ENCODE measurements around the gene ZBTB2. TPM values are rescaled to one million over a fixed set of nuclear protein-coding genes. Genes with fewer than 3 reads are reported as not detected.
A peak's percentile ranks its signal among the peaks of the same experiment; 100 is the strongest.

Gene ZBTB2
- total RNA-seq, 2 experiments from 2014 or later: 25.9 to 33.1 TPM

- no peak overlapping the region for H3K4me3 Mint-ChIP-seq
- peaks cover 3% of the 10 kb centered on the region for H3K4me1 Mint-ChIP-seq
- no peaks in the 10 kb centered on the region for H3K9me3 Mint-ChIP-seq (ENCODE audit: low read depth)
- H3K27ac Mint-ChIP-seq: no peak overlapping the region
- DNase-seq (no peak), ATAC-seq (no peak)
- H3K36me3 Mint-ChIP-seq: no peaks in the 10 kb centered on the region
- CTCF ChIA-PET: interaction anchor here (1.2 to 8.4 kb wide), 9 partner anchors 11 to 521 kb away, joined by 3 to 70 read pairs (median 6); no protein-coding TSS in a partner anchor
- H3K27me3 Mint-ChIP-seq: peaks cover 25% of the 10 kb centered on the region
These were observed 55.4 kb downstream of the ZBTB2 start for GRCh38 chr6:151335930-151336329.

GRCh38 chr6:151330130-151330696 lies 61.1 kb downstream of the ZBTB2 start:
- Mint-ChIP-seq H3K9me3 (ENCODE audit: low read depth) (no peaks in the 10 kb centered on the region), H3K27ac (no peak overlapping the region), H3K4me1 (peaks cover 11% of the 10 kb centered on the region), H3K27me3 (peaks cover 62% of the 10 kb centered on the region), H3K4me3 (no peak overlapping the region), H3K36me3 (no peaks in the 10 kb centered on the region)
- DNase-seq: no peak
- CTCF ChIA-PET: interaction anchor here (1.4 to 1.8 kb wide), 2 partner anchors 31 to 316 kb away, joined by 3 to 10 read pairs; no protein-coding TSS in a partner anchor
- no peak for ATAC-seq

- Mint-ChIP-seq H3K27me3 (peaks cover 74% of the 10 kb centered on the region), H3K36me3 (no peaks in the 10 kb centered on the region), H3K9me3 (ENCODE audit: low read depth) (no peaks in the 10 kb centered on the region), H3K27ac (no peak overlapping the region), H3K4me3 (no peak overlapping the region), H3K4me1 (peaks cover 23% of the 10 kb centered on the region)
- CTCF ChIA-PET: interaction anchor here (6.2 to 6.8 kb wide), 2 partner anchors 311 to 434 kb away, joined by 179 to 189 read pairs; no protein-coding TSS in a partner anchor
- DNase-seq: no peak
- ATAC-seq: no peak
These were observed 64.3 kb downstream of the ZBTB2 start for GRCh38 chr6:151327101-151327500.

GRCh38 chr6:151326116-151326825 lies 65.1 kb downstream of the ZBTB2 start:
- no peak for DNase-seq
- Mint-ChIP-seq H3K4me3 (peak overlapping the region; percentile 61), H3K4me1 (peaks cover 23% of the 10 kb centered on the region), H3K27ac (no peak overlapping the region), H3K36me3 (no peaks in the 10 kb centered on the region), H3K27me3 (peaks cover 77% of the 10 kb centered on the region), H3K9me3 (ENCODE audit: low read depth) (no peaks in the 10 kb centered on the region)
- ATAC-seq: no peak
- CTCF ChIA-PET: interaction anchor here (0.7 to 6.8 kb wide), 11 partner anchors 10 to 433 kb away, joined by 3 to 189 read pairs (median 7); no protein-coding TSS in a partner anchor

- peaks cover 23% of the 10 kb centered on the region for H3K4me1 Mint-ChIP-seq
- H3K36me3 Mint-ChIP-seq: no peaks in the 10 kb centered on the region
- no peaks in the 10 kb centered on the region for H3K9me3 Mint-ChIP-seq (ENCODE audit: low read depth)
- peaks cover 77% of the 10 kb centered on the region for H3K27me3 Mint-ChIP-seq
- CTCF ChIA-PET: interaction anchor here (0.7 to 6.8 kb wide), 50 partner anchors 11 to 907 kb away, joined by 3 to 189 read pairs (median 5); partner anchors contain the start of gene AKAP12
- H3K27ac Mint-ChIP-seq: no peak overlapping the region
- ATAC-seq (peak; percentile 53), DNase-seq (peak; percentile 41)
- peak overlapping the region; percentile 61 for H3K4me3 Mint-ChIP-seq
These were observed 66.0 kb downstream of the ZBTB2 start for GRCh38 chr6:151325075-151326050.

- no peak for DNase-seq
- CTCF ChIA-PET: interaction anchor here (0.7 to 6.8 kb wide), 65 partner anchors 12 to 906 kb away, joined by 3 to 189 read pairs (median 4); partner anchors contain the start of gene AKAP12
These were observed 66.9 kb downstream of the ZBTB2 start for GRCh38 chr6:151324488-151324825.

GRCh38 chr6:151323791-151324487 lies 67.4 kb downstream of the ZBTB2 start:
- Mint-ChIP-seq H3K27me3 (peaks cover 70% of the 10 kb centered on the region), H3K9me3 (ENCODE audit: low read depth) (no peaks in the 10 kb centered on the region)

More at GRCh38 chr6:151324488-151324825, 66.9 kb downstream of the ZBTB2 start:
- no peaks in the 10 kb centered on the region for H3K9me3 Mint-ChIP-seq (ENCODE audit: low read depth)
- peaks cover 75% of the 10 kb centered on the region for H3K27me3 Mint-ChIP-seq
- no peaks in the 10 kb centered on the region for H3K36me3 Mint-ChIP-seq
- H3K4me3 Mint-ChIP-seq: peak overlapping the region; percentile 35
- no peak overlapping the region for H3K27ac Mint-ChIP-seq
- H3K4me1 Mint-ChIP-seq: peaks cover 23% of the 10 kb centered on the region
- no peak for ATAC-seq

GRCh38 chr6:151322570-151322969 lies 68.8 kb downstream of the ZBTB2 start:
- H3K27me3 Mint-ChIP-seq: peaks cover 72% of the 10 kb centered on the region
- ATAC-seq (no peak), DNase-seq (no peak)
- H3K4me3 Mint-ChIP-seq: no peak overlapping the region
- H3K4me1 Mint-ChIP-seq: peaks cover 23% of the 10 kb centered on the region
- CTCF ChIA-PET: interaction anchor here (3.1 to 6.8 kb wide), 3 partner anchors 11 to 429 kb away, joined by 30 to 189 read pairs (median 179); no protein-coding TSS in a partner anchor
- no peaks in the 10 kb centered on the region for H3K9me3 Mint-ChIP-seq (ENCODE audit: low read depth)
- H3K36me3 Mint-ChIP-seq: no peaks in the 10 kb centered on the region
- H3K27ac Mint-ChIP-seq: no peak overlapping the region

More at GRCh38 chr6:151323791-151324487, 67.4 kb downstream of the ZBTB2 start:
- DNase-seq: peak; percentile 80
- CTCF ChIA-PET: interaction anchor here (0.6 to 6.8 kb wide), 67 partner anchors 13 to 906 kb away, joined by 3 to 189 read pairs (median 4); partner anchors contain the start of gene AKAP12
- Mint-ChIP-seq H3K36me3 (no peaks in the 10 kb centered on the region), H3K27ac (no peak overlapping the region), H3K4me1 (peaks cover 23% of the 10 kb centered on the region), H3K4me3 (peak overlapping the region; percentile 35)
- ATAC-seq: peak; percentile 76

GRCh38 chr6:151321438-151321837 lies 69.9 kb downstream of the ZBTB2 start:
- no peaks in the 10 kb centered on the region for H3K36me3 Mint-ChIP-seq
- H3K4me1 Mint-ChIP-seq: peaks cover 23% of the 10 kb centered on the region
- H3K27me3 Mint-ChIP-seq: peaks cover 67% of the 10 kb centered on the region
- H3K9me3 Mint-ChIP-seq (ENCODE audit: low read depth): no peaks in the 10 kb centered on the region
- DNase-seq: no peak
- no peak for ATAC-seq
- CTCF ChIA-PET: interaction anchor here (0.9 to 6.8 kb wide), 5 partner anchors 13 to 504 kb away, joined by 3 to 189 read pairs (median 5); no protein-coding TSS in a partner anchor
- no peak overlapping the region for H3K27ac Mint-ChIP-seq
- H3K4me3 Mint-ChIP-seq: no peak overlapping the region

- Mint-ChIP-seq H3K9me3 (ENCODE audit: low read depth) (no peaks in the 10 kb centered on the region), H3K4me1 (peaks cover 14% of the 10 kb centered on the region), H3K27ac (no peak overlapping the region), H3K27me3 (peaks cover 62% of the 10 kb centered on the region), H3K36me3 (peaks cover 2% of the 10 kb centered on the region), H3K4me3 (no peak overlapping the region)
- ATAC-seq: no peak
- CTCF ChIA-PET: no interaction called here
- DNase-seq: no peak
These were observed 71.2 kb downstream of the ZBTB2 start for GRCh38 chr6:151320140-151320539.

- no peak overlapping the region for H3K4me3 Mint-ChIP-seq
- no peak for ATAC-seq
- H3K27ac Mint-ChIP-seq: no peak overlapping the region
- no peak for DNase-seq
- H3K9me3 Mint-ChIP-seq (ENCODE audit: low read depth): no peaks in the 10 kb centered on the region
- H3K4me1 Mint-ChIP-seq: no peaks in the 10 kb centered on the region
- peaks cover 2% of the 10 kb centered on the region for H3K36me3 Mint-ChIP-seq
- CTCF ChIA-PET: interaction anchor here (1.2 kb wide), 1 partner anchor 426 kb away, joined by 3 read pairs; no protein-coding TSS in a partner anchor
- peaks cover 52% of the 10 kb centered on the region for H3K27me3 Mint-ChIP-seq
These were observed 73.4 kb downstream of the ZBTB2 start for GRCh38 chr6:151317995-151318365.

Data from activated CD8-positive, alpha-beta memory T cell treated with anti-CD3 and anti-CD28 coated beads, Interleukin-2, amount 10 ng/mL, durations not matched to agents 7 days and 5 days (primary cell).